Activated CD4-positive, alpha-beta T cell treated with anti-CD3 and anti-CD28 coated beads, Interleukin-2, amount 50 U/mL, for 4 hours (primary cell): ENCODE measurements around the gene TARP.

Experiments
- DNase-seq, 2 experiments: peaks; one replicate each; pipeline ENCODE4 v3.0.0-alpha.2; 2020

Gene TARP

GRCh38 chr7:38211940-38212339 is 61.5 kb downstream of the TARP start:
- no peak for DNase-seq

GRCh38 chr7:38211486-38211885 is 62.0 kb downstream of the TARP start:
- no peak for DNase-seq
